GM12891 (cell line): ENCODE results near the gene SNX24.

ENCODE experiments used
- DNase-seq: peaks from one replicate; pipeline ENCODE4 v3.0.0; 2011; ENCODE audit warnings: low spot score; ENCODE audit not compliant: insufficient read length
- FAIRE-seq: peaks from 2 replicates; lab custom pipeline; 2011; peaks lifted over from hg19 to GRCh38; lab: Jason Lieb, UNC
- PAX5 ChIP-seq: IDR thresholded peaks from 2 replicates; pipeline ENCODE4 v1.6.1; 2011; ENCODE audit warnings: low read length, moderate library complexity, mild to moderate bottlenecking; ENCODE audit not compliant: insufficient read depth, severe bottlenecking
- POLR2A ChIP-seq: IDR thresholded peaks from 2 replicates; pipeline ENCODE4 v1.6.1; 2011; ENCODE audit warnings: low read depth, low read length, control low read depth
- POLR2AphosphoS5 ChIP-seq: IDR thresholded peaks from 2 replicates; pipeline ENCODE4 v1.6.1; 2011; ENCODE audit warnings: low read depth, low read length, control low read depth
- POU2F2 ChIP-seq: IDR thresholded peaks from 2 replicates; pipeline ENCODE4 v1.6.1; 2011; ENCODE audit warnings: low read depth, mild to moderate bottlenecking, control low read depth, low read length, moderate library complexity
- SPI1 ChIP-seq: IDR thresholded peaks from 2 replicates; pipeline ENCODE4 v1.6.1; 2011; ENCODE audit warnings: low read depth, low read length, control low read depth
- TAF1 ChIP-seq: IDR thresholded peaks from 2 replicates; pipeline ENCODE4 v1.6.1; 2011; ENCODE audit warnings: low read depth, low read length, control low read depth

The SNX24 gene

DNA sequence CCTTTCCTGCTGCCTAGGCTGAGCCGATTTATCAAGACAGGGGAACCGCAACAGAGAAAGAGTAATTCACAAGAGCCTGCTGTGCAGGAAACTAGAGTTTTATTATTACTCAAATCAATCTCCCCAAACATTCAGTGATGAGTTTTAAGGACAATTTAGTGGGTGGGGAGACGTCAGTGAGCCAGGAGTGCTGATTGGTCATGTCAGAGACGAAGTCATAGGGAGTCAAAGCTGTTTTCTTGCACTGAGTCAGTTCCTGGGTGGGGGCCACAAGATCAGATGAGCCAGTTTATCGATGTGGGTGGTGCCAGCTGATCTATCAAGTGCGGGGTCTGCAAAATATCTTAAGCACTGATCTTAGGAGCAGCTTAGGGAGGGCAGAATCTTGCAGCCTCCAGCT, 19.0 kb downstream of the SNX24 start:
- no peak for TF ChIP-seq POLR2AphosphoS5
- no peak for TF ChIP-seq PAX5
- FAIRE-seq (no peak), DNase-seq (no peak)

DNA sequence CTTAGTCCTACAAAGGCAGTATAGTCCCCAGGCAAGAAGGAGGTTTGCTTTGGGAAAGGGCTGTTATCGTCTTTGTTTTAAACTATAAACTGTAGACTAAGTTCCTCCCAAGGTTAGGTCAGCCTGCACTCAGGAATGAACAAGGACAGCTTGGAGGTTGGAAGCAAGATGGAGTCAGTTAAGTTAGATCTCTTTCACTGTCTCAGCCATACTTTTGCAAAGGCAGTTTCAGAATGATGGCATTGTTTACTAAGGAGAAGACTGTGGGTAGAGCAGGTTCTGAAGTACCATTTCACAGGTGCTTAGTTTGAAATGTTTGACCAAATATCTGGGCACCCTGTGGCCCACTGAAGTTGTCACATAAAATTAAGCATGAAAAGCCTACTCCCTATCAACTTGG, 19.4 kb downstream of the SNX24 start:
- DNase-seq (no peak), FAIRE-seq (no peak)
- no peak for TF ChIP-seq SPI1

DNA sequence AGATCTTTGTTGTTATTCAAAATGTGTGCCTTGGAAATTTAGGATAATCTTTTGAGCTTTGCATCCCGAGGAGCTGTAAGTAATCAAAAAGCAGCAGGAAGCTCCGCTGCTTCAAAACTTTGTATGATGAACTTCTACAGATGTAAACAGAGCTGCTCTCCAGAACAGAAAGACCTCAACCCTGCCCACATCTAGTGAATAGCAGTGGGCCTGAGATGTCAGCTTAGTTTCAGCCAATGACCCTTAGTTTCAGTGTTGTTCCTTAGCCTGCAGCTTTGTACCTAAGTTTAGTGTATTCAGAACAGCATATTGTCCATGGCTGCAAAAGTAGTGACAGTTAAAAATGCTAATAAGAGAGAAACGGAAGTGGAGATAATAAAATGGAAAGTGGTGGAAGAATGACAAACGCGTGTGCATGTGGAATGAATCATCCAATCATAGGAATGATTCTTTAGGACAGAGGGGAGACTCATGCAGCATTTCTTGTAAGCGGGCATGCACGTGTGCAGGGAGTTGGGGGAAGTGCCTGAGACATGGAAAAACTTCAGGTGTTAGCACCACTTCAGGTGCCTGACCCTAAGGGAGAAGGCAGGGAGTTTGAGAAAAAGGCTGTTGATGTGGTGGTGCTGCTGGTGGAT, 24.9 kb downstream of the SNX24 start:
- FAIRE-seq (no peak), DNase-seq (no peak)
- TF ChIP-seq POU2F2 (no peak), POLR2AphosphoS5 (no peak), TAF1 (no peak), PAX5 (no peak), SPI1 (no peak), POLR2A (no peak)

DNA sequence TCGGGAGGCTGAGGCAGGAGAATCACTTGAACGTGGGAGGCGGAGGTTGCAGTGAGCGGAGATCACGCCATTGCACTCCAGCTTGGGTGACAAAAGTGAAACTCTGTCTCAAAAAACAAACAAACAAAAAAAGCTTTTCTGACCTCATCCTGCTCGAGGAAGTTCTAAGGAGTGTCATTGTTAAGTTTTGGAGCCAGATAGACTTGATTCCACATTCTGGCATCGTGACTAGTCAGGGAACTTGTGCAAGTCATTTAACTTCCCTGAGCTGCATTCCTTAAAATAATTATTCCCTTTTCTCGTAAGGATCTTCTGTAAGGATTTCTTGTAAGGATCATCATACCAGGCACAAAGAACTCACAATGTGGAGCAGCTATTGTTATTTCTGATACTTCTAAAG, 26.2 kb downstream of the SNX24 start:
- FAIRE-seq: no peak
- TF ChIP-seq PAX5 (no peak), POLR2A (no peak)
- no peak for DNase-seq

DNA sequence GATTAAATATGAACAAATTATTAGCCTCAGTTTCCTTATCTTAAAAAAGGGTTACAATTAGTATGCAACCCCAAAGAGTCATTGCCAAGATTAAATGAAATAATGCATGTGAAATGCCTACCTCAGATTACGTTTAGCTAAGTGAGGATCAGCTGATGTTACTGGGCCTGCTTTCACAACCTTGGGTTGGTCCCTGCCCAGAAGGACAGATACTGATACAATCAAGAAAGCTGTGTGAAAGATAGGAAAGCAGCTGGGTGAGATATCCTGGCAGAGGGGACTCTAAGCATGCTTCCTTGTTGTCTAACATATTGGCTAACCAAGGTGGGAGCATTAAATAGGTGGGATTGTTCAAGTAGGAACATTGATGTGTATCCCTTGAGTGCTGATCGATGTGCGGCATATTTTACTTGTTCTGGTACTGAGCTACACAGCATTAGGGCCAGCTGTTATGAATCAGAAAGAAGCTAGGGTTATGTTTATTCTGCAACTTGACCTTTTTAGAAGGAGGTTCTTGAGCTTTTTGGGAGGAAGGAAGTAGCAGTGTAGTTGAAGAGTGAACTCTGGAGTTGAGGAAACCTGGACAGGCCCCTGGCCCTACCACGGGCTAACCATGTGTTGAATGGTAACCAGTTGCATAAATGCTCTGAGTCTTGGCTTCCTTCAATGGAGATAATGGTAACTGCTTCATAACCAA, 28.9 kb downstream of the SNX24 start:
- DNase-seq (no peak), FAIRE-seq (no peak)
- no peak for TF ChIP-seq POLR2A
- no peak for TF ChIP-seq PAX5
- no peak for TF ChIP-seq POLR2AphosphoS5
- TF ChIP-seq SPI1: no peak
- TF ChIP-seq TAF1: no peak
- TF ChIP-seq POU2F2: no peak

DNA sequence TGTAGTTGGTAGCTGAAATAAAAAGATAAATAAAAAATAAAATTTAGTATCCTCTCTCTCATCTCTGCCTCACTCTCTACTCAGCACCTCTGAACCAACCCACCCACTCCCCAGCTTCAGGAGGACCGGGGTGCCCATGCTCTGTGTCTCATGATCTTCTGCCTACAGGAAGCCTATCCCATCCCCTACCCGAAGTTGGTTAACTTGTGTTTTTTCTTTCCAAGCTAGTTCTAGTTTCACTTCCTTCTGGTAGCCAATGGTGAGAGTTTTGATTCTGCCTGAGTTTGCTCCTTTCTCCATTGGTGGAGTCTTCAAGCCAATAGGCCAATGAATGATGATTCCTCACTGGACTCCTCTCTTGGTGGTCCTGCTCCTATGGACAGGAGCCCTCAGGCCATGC, 32.1 kb downstream of the SNX24 start:
- no peak for TF ChIP-seq POU2F2
- TF ChIP-seq POLR2AphosphoS5: no peak
- no peak for TF ChIP-seq POLR2A
- no peak for TF ChIP-seq PAX5
- TF ChIP-seq SPI1: peak; percentile 89
- no peak for TF ChIP-seq TAF1
- FAIRE-seq (peak; percentile 41), DNase-seq (no peak)

DNA sequence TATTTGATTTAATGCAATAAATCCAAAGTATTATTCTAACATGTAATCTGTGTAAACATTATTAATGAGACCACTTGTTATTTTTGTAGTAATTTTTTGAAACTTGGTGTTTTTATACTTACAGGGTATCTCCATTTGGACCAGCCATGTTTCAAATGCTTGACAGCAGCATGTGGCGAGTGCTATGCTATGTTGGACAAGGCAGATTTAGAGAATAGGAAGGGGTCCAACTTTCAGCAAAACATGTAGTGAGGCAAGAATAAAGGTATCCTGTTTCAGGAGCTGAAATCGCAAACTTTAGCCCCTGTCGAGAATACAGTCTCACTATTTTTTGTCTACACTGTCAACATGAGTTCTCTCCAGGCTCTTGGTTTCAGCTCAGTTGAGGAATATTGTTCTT, 33.7 kb downstream of the SNX24 start:
- TF ChIP-seq POLR2AphosphoS5 (no peak), TAF1 (no peak), POU2F2 (no peak), POLR2A (no peak), SPI1 (no peak), PAX5 (no peak)
- no peak for FAIRE-seq

DNA sequence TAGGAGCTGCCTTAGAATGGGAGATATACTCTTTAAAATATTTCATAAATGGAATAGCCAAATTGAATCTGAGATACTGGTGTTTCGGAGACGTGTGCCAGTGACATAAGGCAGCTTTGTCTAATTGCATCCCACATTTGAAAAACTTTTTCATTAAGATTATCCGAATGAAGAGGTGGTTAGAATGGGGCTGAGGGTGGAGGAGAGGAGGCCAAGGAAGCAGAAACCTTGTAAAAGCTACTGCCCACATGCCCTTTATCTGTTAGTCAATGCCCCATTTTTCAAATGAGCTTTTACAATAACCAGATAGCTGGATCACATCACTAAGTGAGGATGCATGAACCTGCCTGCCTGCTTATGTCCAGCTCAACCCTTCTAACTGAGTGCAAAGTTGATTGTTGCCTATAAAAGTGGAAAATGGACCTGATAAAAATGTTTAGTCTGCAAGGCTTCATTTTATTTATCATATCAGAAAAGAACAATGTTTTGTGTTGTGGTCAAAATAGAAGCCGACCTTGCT, 34.8 kb downstream of the SNX24 start:
- FAIRE-seq (no peak), DNase-seq (no peak)
- TF ChIP-seq POU2F2: no peak
- no peak for TF ChIP-seq POLR2AphosphoS5
- no peak for TF ChIP-seq TAF1
- TF ChIP-seq POLR2A: no peak
- TF ChIP-seq SPI1: no peak
- TF ChIP-seq PAX5: no peak

More for the DNA sequence above, 33.7 kb downstream of the SNX24 start:
- no peak for DNase-seq

DNA sequence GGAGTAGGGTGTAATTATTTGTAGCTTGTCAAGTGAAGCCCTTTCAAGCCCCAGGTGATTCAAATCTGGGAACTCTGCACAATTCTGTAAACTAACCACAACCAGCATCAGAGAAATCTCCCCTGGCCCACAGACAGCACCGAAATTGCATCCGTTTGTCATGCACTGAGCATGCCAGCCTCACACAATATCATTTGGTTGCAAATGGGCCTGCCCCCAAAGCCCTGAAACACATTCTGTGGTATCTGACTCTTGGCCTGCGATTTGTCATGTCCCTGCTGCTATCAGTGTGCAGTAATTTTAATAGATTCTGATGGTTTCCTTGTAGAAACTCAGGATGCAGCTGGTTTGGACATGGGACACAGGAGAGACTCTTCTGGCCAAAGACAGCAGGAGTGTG, 35.3 kb downstream of the SNX24 start:
- DNase-seq (no peak), FAIRE-seq (peak; percentile 5)
- TF ChIP-seq PAX5 (no peak), POLR2AphosphoS5 (no peak), POU2F2 (no peak), TAF1 (no peak), SPI1 (no peak), POLR2A (no peak)

DNA sequence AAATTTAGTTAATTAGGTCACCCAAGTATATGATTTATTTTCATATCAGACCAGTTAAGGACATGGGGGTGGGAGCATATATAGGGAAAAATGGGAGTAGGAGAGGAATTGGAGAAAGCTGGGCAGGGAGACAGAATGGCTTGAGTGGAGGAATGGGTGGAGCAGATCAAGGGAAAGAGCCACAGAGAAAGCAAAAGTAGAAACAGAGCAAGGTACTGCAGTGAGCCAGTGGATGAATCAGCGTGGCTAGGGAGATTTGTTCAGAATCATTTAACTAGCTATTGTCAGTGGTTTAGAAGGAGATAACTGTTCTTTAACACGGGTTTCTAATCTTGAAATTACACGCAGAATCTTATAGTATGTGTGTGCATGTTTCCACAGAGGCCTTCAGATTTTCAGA, 37.4 kb downstream of the SNX24 start:
- DNase-seq: no peak

DNA sequence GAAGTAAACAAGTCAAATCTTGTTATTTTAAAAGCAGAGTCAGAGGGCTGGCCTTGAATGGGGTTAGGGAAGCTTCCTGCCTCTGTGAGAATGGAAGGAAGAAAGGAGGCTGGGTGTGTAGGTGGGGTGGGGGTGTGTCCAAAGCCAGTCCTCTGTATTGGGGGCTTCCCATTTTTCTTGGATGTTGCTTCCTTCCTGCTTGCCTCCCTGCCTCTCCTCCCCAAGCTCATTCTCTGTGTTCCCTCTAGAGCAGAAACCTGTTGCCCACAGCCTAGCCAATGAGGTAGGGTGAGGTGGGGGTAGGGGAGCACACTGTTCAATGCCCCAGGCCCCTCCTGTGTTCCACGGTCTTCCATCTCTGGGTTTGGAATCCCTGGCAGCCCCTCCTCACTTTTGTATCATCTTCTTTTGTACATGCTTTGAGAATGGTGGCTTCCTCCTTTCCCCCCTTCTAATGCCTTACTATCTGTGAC, 39.7 kb downstream of the SNX24 start:
- DNase-seq (no peak), FAIRE-seq (no peak)
- TF ChIP-seq PAX5 (no peak), POLR2A (no peak), POU2F2 (no peak), SPI1 (no peak)

More for the DNA sequence above, 37.4 kb downstream of the SNX24 start:
- FAIRE-seq: no peak
- TF ChIP-seq POU2F2: no peak
